ENCODE results near the gene RBMS2.
A peak's percentile ranks its signal among the peaks of the same experiment; 100 is the strongest.

Gene RBMS2

DNA sequence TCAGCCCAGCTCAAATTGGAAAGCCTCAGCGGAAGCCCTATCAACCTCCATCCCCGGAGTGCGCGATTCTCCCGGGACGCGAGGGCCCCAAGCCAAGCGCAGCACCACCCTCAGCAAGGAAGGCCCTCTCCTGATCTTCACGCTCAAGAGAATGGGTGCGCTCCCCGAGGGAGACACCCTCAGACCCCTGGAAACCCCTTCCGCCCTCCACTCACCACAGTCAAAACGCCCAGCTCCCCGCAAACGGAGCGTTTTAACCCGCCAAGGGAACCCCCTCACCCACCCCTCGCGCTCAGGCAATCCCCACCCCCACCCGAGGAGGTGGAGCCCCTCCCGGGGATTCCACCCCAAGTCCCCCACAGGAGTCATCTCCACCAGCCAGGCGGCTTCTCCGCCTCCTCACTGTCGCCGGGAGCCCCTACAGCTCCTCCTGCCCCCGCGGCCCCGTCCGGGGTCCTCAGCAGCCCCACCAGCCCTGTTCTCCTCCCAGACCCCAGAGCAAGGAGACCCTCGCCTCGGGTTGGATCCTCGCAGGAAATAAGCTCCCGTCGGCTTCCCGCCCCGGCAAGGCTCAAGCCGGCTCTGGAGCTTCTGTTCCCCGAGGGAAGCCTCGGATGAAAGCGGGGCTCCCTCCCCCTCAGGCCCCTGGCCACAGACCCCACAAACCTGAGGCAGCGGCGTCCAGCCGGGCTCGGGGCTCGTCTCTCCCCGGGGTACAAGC lies 108.0 kb downstream of the RBMS2 start (continued):
- TF ChIP-seq, protein P1, sequence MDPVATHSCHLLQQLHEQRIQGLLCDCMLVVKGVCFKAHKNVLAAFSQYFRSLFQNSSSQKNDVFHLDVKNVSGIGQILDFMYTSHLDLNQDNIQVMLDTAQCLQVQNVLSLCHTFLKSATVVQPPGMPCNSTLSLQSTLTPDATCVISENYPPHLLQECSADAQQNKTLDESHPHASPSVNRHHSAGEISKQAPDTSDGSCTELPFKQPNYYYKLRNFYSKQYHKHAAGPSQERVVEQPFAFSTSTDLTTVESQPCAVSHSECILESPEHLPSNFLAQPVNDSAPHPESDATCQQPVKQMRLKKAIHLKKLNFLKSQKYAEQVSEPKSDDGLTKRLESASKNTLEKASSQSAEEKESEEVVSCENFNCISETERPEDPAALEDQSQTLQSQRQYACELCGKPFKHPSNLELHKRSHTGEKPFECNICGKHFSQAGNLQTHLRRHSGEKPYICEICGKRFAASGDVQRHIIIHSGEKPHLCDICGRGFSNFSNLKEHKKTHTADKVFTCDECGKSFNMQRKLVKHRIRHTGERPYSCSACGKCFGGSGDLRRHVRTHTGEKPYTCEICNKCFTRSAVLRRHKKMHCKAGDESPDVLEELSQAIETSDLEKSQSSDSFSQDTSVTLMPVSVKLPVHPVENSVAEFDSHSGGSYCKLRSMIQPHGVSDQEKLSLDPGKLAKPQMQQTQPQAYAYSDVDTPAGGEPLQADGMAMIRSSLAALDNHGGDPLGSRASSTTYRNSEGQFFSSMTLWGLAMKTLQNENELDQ (tag by site-specific recombination; IDR thresholded peaks at IDR 0.05; ENCODE audit: low read depth), result no peak
- TF ChIP-seq ZNF548 (tag by site-specific recombination; IDR thresholded peaks at IDR 0.05) (no peak), ZNF555 (tag by site-specific recombination; conservative IDR thresholded peaks at IDR 0.05) (no peak), ZNF426 (tag by site-specific recombination; IDR thresholded peaks at IDR 0.05) (no peak), BCL11B (tag by site-specific recombination; IDR thresholded peaks at IDR 0.05; ENCODE audit: low read depth) (0 out of 2 replicates have a peak, but pooled peaks have one; percentile 4), ZNF335 (tag by site-specific recombination; conservative IDR thresholded peaks at IDR 0.05) (peak; percentile 95), ZBTB20 (tag by site-specific recombination; IDR thresholded peaks at IDR 0.05) (peak; percentile 67; the same call in 1 of the 2 replicates), ZIC2 (tag by site-specific recombination; IDR thresholded peaks at IDR 0.05) (peak; percentile 9), ZSCAN16 (tag by site-specific recombination; IDR thresholded peaks at IDR 0.05) (no peak)
- TF ChIP-seq, protein P2, sequence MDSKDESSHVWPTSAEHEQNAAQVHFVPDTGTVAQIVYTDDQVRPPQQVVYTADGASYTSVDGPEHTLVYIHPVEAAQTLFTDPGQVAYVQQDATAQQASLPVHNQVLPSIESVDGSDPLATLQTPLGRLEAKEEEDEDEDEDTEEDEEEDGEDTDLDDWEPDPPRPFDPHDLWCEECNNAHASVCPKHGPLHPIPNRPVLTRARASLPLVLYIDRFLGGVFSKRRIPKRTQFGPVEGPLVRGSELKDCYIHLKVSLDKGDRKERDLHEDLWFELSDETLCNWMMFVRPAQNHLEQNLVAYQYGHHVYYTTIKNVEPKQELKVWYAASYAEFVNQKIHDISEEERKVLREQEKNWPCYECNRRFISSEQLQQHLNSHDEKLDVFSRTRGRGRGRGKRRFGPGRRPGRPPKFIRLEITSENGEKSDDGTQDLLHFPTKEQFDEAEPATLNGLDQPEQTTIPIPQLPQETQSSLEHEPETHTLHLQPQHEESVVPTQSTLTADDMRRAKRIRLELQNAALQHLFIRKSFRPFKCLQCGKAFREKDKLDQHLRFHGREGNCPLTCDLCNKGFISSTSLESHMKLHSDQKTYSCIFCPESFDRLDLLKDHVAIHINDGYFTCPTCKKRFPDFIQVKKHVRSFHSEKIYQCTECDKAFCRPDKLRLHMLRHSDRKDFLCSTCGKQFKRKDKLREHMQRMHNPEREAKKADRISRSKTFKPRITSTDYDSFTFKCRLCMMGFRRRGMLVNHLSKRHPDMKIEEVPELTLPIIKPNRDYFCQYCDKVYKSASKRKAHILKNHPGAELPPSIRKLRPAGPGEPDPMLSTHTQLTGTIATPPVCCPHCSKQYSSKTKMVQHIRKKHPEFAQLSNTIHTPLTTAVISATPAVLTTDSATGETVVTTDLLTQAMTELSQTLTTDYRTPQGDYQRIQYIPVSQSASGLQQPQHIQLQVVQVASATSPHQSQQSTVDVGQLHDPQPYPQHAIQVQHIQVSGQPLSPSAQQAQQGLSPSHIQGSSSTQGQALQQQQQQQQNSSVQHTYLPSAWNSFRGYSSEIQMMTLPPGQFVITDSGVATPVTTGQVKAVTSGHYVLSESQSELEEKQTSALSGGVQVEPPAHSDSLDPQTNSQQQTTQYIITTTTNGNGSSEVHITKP (tag by site-specific recombination; IDR thresholded peaks at IDR 0.05), result peak; percentile 46; the same call in 1 of the 2 replicates
- TF ChIP-seq, protein P3, sequence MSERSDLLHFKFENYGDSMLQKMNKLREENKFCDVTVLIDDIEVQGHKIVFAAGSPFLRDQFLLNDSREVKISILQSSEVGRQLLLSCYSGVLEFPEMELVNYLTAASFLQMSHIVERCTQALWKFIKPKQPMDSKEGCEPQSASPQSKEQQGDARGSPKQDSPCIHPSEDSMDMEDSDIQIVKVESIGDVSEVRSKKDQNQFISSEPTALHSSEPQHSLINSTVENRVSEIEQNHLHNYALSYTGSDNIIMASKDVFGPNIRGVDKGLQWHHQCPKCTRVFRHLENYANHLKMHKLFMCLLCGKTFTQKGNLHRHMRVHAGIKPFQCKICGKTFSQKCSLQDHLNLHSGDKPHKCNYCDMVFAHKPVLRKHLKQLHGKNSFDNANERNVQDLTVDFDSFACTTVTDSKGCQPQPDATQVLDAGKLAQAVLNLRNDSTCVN (tag by site-specific recombination; optimal IDR thresholded peaks at IDR 0.05), result peak; percentile 14
- TF ChIP-seq, protein P4, sequence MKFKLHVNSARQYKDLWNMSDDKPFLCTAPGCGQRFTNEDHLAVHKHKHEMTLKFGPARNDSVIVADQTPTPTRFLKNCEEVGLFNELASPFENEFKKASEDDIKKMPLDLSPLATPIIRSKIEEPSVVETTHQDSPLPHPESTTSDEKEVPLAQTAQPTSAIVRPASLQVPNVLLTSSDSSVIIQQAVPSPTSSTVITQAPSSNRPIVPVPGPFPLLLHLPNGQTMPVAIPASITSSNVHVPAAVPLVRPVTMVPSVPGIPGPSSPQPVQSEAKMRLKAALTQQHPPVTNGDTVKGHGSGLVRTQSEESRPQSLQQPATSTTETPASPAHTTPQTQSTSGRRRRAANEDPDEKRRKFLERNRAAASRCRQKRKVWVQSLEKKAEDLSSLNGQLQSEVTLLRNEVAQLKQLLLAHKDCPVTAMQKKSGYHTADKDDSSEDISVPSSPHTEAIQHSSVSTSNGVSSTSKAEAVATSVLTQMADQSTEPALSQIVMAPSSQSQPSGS (tag by site-specific recombination; IDR thresholded peaks at IDR 0.05; ENCODE audit: low read depth), result no peak

DNA sequence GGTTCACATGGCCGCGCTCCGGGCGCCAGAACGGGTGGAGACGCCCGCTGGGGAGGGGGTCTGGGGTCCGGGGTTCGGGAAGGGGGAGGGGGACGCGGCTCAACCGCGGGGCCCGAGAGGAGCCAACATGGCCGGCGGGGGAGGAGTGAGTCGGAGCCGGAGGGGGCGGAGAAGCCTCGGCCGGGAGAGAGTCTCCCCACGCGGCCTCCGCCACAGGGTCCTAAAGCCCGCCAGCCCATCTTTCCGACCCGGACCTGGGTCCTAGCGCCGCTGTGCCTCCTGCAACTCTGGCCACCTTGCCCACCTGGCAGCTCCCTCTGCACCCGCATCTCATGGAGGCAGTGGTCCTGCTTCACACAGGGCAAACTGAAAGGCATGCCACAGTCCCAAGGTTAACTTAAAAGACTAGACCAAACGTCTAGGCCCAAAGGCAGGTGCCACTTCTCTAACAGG lies 108.6 kb downstream of the RBMS2 start, which contains the start of gene BAZ2A:
Gene BAZ2A, minus strand, starts transcription at position 147 of the 453 bp plus-strand sequence. CDS start 12,796 bp downstream, outside the sequence.
- Histone ChIP-seq H3K36me3 (ENCODE audit: control insufficient read depth in 2 of 2, insufficient read depth in 1 of 2, low read length in 2 of 2) (peaks cover 7 to 14% of the 10 kb centered on the region in 2 experiments; a peak in 2 of 3 replicates), H3K4me3 (ENCODE audit: low read depth, low read length) (peak within 1 kb of the TSS; percentile 95), H3K27ac (ENCODE audit: extremely low read depth, low read depth, low read length) (peak within 1 kb of the TSS; percentile 88), H3K4me1 (ENCODE audit: control insufficient read depth, insufficient read depth, low read length) (peaks cover 28% of the 10 kb centered on the region), H3K9me3 (ENCODE audit: control insufficient read depth, insufficient read depth, low read depth, low read length) (no peaks in the 10 kb centered on the region)
- CTCF ChIA-PET, result interaction anchor here (0.5 to 1.9 kb wide), 5 partner anchors 24 to 462 kb away, joined by 3 to 10 read pairs (median 4); no protein-coding TSS in a partner anchor
- POLR2A ChIA-PET, result interaction anchor here (1.1 kb wide), 1 partner anchor 9 kb away, joined by 3 read pairs; no protein-coding TSS in a partner anchor
- TF ChIP-seq ZNF324 (tag by site-specific recombination; IDR thresholded peaks at IDR 0.05), result peak; percentile 94
- 0 out of 2 replicates have a peak, but pooled peaks have one; percentile 25 for TF ChIP-seq ZNF785 (tag by site-specific recombination; IDR thresholded peaks at IDR 0.05)
- no peak for TF ChIP-seq ZNF404 (tag by site-specific recombination; IDR thresholded peaks at IDR 0.05)
- TF ChIP-seq ZNF514 (tag by site-specific recombination; IDR thresholded peaks at IDR 0.05), result no peak
- no peak for TF ChIP-seq ZNF114 (tag by site-specific recombination; IDR thresholded peaks at IDR 0.05)
- no peak for TF ChIP-seq ZNF48 (tag by site-specific recombination; IDR thresholded peaks at IDR 0.05)
- TF ChIP-seq ZNF561 (tag by site-specific recombination; IDR thresholded peaks at IDR 0.05; ENCODE audit: borderline replicate concordance), result peak; percentile 97
- peak; percentile 31; the same call in 1 of the 2 replicates for TF ChIP-seq PRDM1 (tag by site-specific recombination; IDR thresholded peaks at IDR 0.05)
- TF ChIP-seq, protein P5, sequence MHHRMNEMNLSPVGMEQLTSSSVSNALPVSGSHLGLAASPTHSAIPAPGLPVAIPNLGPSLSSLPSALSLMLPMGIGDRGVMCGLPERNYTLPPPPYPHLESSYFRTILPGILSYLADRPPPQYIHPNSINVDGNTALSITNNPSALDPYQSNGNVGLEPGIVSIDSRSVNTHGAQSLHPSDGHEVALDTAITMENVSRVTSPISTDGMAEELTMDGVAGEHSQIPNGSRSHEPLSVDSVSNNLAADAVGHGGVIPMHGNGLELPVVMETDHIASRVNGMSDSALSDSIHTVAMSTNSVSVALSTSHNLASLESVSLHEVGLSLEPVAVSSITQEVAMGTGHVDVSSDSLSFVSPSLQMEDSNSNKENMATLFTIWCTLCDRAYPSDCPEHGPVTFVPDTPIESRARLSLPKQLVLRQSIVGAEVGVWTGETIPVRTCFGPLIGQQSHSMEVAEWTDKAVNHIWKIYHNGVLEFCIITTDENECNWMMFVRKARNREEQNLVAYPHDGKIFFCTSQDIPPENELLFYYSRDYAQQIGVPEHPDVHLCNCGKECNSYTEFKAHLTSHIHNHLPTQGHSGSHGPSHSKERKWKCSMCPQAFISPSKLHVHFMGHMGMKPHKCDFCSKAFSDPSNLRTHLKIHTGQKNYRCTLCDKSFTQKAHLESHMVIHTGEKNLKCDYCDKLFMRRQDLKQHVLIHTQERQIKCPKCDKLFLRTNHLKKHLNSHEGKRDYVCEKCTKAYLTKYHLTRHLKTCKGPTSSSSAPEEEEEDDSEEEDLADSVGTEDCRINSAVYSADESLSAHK (tag by site-specific recombination; IDR thresholded peaks at IDR 0.05), result 0 out of 2 replicates have a peak, but pooled peaks have one; percentile 33
- no peak for TF ChIP-seq ZNF311 (tag by site-specific recombination; IDR thresholded peaks at IDR 0.05; ENCODE audit: borderline replicate concordance)
- peak; percentile 85 for TF ChIP-seq ZNF24 (tag by site-specific recombination; IDR thresholded peaks at IDR 0.05)
- TF ChIP-seq, protein P3 (tag by site-specific recombination; optimal IDR thresholded peaks at IDR 0.05), result peak; percentile 29

Measured in HEK293 (cell line).